AG04450 (cell line): ENCODE measurements around the gene CCDC106. TPM values are rescaled to one million over a fixed set of nuclear protein-coding genes. Genes with fewer than 3 reads are reported as not detected.

Experiments used
- CTCF ChIA-PET: fragments of 300-600, 350-600 bp; formaldehyde crosslinking; extraction: SDS; loops from one replicate; lab custom pipeline; 2022; ENCODE audit warnings: antibody characterized with exemption, inconsistent platforms; lab: Charles Lee
- POLR2A ChIA-PET: fragments of 350-600 bp; formaldehyde crosslinking; extraction: SDS; loops from one replicate; lab custom pipeline; 2021; ENCODE audit warnings: antibody characterized with exemption, inconsistent platforms; lab: Yijun Ruan, JAX
- DNase-seq: peaks from one replicate; pipeline ENCODE4 v3.0.0-alpha.2; 2011; ENCODE audit warnings: low read depth, low spot score
- H3K27ac ChIP-seq: one replicate; pipeline ENCODE4 v1.5.1; 2012; ENCODE audit warnings: low read depth, low read length, control low read depth
- H3K27me3 ChIP-seq: one replicate; pipeline ENCODE4 v1.6.0; 2012; ENCODE audit warnings: low read length; ENCODE audit not compliant: control insufficient read depth, insufficient read depth
- H3K4me3 ChIP-seq: 2 replicates; pipeline ENCODE4 v1.5.1; 2011; ENCODE audit warnings: mild to moderate bottlenecking, low read depth, low read length, control low read depth
- H3K9me3 ChIP-seq: 2 replicates; pipeline ENCODE4 v1.5.1; 2012; ENCODE audit warnings: low read length; ENCODE audit not compliant: control insufficient read depth, insufficient read depth
- CTCF ChIP-seq: IDR thresholded peaks from 2 replicates; pipeline ENCODE4 v1.5.1; 2011; ENCODE audit warnings: low read depth, low read length, control low read depth, inconsistent platforms
- polyA plus RNA-seq: library from polyadenylated mRNA; depleted of rRNA; stranded (reverse); fragments of >200 nt; gene quantifications from 2 replicates; pipeline ENCODE4 v1.2.3, GENCODE V29; 2011

The CCDC106 gene
- polyA plus RNA-seq, 1 experiment: 6.2 TPM

- Histone ChIP-seq H3K27me3 (no peaks in the 10 kb centered on the region), H3K4me3 (no peak overlapping the region), H3K9me3 (no peaks in the 10 kb centered on the region; the same call in 1 of the 2 replicates), H3K27ac (no peak overlapping the region)
- no peak for TF ChIP-seq CTCF
- no peak for DNase-seq
- POLR2A ChIA-PET: no interaction called here
- CTCF ChIA-PET: no interaction called here
These were observed 43.8 kb downstream of the CCDC106 start for GRCh38 chr19:55691561-55692481.

GRCh38 chr19:55692681-55693081, 44.7 kb downstream of the CCDC106 start:
- DNase-seq: no peak
- Histone ChIP-seq H3K4me3 (no peak overlapping the region), H3K27ac (no peak overlapping the region), H3K9me3 (no peaks in the 10 kb centered on the region; the same call in 1 of the 2 replicates), H3K27me3 (no peaks in the 10 kb centered on the region)
- POLR2A ChIA-PET: no interaction called here
- CTCF ChIA-PET: no interaction called here
- no peak for TF ChIP-seq CTCF

GRCh38 chr19:55693336-55693974, 45.4 kb downstream of the CCDC106 start:
- CTCF ChIA-PET: no interaction called here
- POLR2A ChIA-PET: interaction anchor here (0.6 kb wide), 1 partner anchor 56 kb away, joined by 4 read pairs; no protein-coding TSS in a partner anchor
- H3K9me3 ChIP-seq: no peaks in the 10 kb centered on the region; the same call in 1 of the 2 replicates

GRCh38 chr19:55694241-55694655, 46.2 kb downstream of the CCDC106 start:
- Histone ChIP-seq H3K4me3 (no peak overlapping the region), H3K27me3 (no peaks in the 10 kb centered on the region), H3K27ac (no peak overlapping the region), H3K9me3 (no peaks in the 10 kb centered on the region; the same call in 1 of the 2 replicates)
- no peak for TF ChIP-seq CTCF
- DNase-seq: no peak
- ChIA-PET POLR2A (interaction anchor here (0.6 kb wide), 1 partner anchor 55 kb away, joined by 4 read pairs; no protein-coding TSS in a partner anchor), CTCF (no interaction called here)

More at GRCh38 chr19:55693336-55693974, 45.4 kb downstream of the CCDC106 start:
- no peak for DNase-seq
- H3K27ac ChIP-seq: no peak overlapping the region
- H3K4me3 ChIP-seq: no peak overlapping the region
- TF ChIP-seq CTCF: no peak
- no peaks in the 10 kb centered on the region for H3K27me3 ChIP-seq
